Glomerular visceral epithelial cell (primary cell): ENCODE data around the gene DDX52.
"Not testable (repeated sequence)": the region's sequence is repeated elsewhere in the genome, so short reads cannot be mapped to it uniquely, and the experiment has no call there.

ENCODE experiments used
- DNase-seq: peaks from one replicate; pipeline ENCODE4 v3.0.0-alpha.2; 2016; ENCODE audit errors: extremely low spot score

DDX52 gene

GRCh38 chr17:37643118-37643766, at the start of gene DDX52:
TSS of gene DDX52 (minus strand) at chr17:37643446. CDS start at chr17:37643420, 26 bp downstream.
- DNase-seq, result peak; percentile 92

- DNase-seq, result no peak
These were observed 48.6 kb upstream of the DDX52 start for GRCh38 chr17:37691807-37692206.

GRCh38 chr17:37689317-37689716, 46.1 kb upstream of the DDX52 start:
- DNase-seq, result no peak

GRCh38 chr17:37683454-37683984, 40.3 kb upstream of the DDX52 start:
- DNase-seq, result no peak

GRCh38 chr17:37682007-37682406, 38.8 kb upstream of the DDX52 start:
- DNase-seq, result no peak

- not testable (repeated sequence) for DNase-seq
These were observed 36.7 kb upstream of the DDX52 start for GRCh38 chr17:37679995-37680394.

GRCh38 chr17:37678036-37678435, 34.8 kb upstream of the DDX52 start:
- DNase-seq, result no peak

GRCh38 chr17:37677021-37677420, 33.8 kb upstream of the DDX52 start:
- no peak for DNase-seq

GRCh38 chr17:37676115-37676925, 33.1 kb upstream of the DDX52 start:
- DNase-seq, result peak; percentile 76

- DNase-seq, result no peak
These were observed 31.3 kb upstream of the DDX52 start for GRCh38 chr17:37674511-37674910.

GRCh38 chr17:37673386-37673785, 30.1 kb upstream of the DDX52 start:
- DNase-seq, result no peak

GRCh38 chr17:37672548-37673078, 29.4 kb upstream of the DDX52 start:
- DNase-seq, result no peak

- peak; percentile 85 for DNase-seq
These were observed 28.7 kb upstream of the DDX52 start for GRCh38 chr17:37671824-37672547.

GRCh38 chr17:37671028-37671823, 28.0 kb upstream of the DDX52 start:
- no peak for DNase-seq

GRCh38 chr17:37667039-37667438, 23.8 kb upstream of the DDX52 start:
- DNase-seq, result no peak

GRCh38 chr17:37664214-37664613, 21.0 kb upstream of the DDX52 start:
- DNase-seq, result no peak

- DNase-seq, result no peak
These were observed 19.1 kb upstream of the DDX52 start for GRCh38 chr17:37662353-37662752.

- DNase-seq, result no peak
These were observed 18.3 kb upstream of the DDX52 start for GRCh38 chr17:37661400-37662014.

GRCh38 chr17:37659925-37660324, 16.7 kb upstream of the DDX52 start:
- DNase-seq, result no peak

- no peak for DNase-seq
These were observed 14.0 kb upstream of the DDX52 start for GRCh38 chr17:37657202-37657601.

- no peak for DNase-seq
These were observed 8.6 kb upstream of the DDX52 start for GRCh38 chr17:37651849-37652248.
